Upper lobe of right lung (tissue), 1 donor: ENCODE measurements around the gene APMAP. TPM values are rescaled to one million over a fixed set of nuclear protein-coding genes. Genes with fewer than 3 reads are reported as not detected.
"Not testable (repeated sequence)": the region's sequence is repeated elsewhere in the genome, so short reads cannot be mapped to it uniquely, and the experiment has no call there.

Experiments
- ATAC-seq: fragments of 200-7000 bp; cut with Tn5 transposase; one replicate; pipeline ENCODE4 v1.9.1; 2020; ENCODE audit warnings: mild to moderate bottlenecking, moderate library complexity
- DNase-seq: peaks from one replicate; pipeline ENCODE4 v3.0.0-alpha.2; 2020
- H3K27ac ChIP-seq: fragments of 200-600 bp; one replicate; pipeline ENCODE4 v1.8.0; 2022
- H3K27me3 ChIP-seq: fragments of 200-600 bp; one replicate; pipeline ENCODE4 v1.8.0; 2022; ENCODE audit warnings: mild to moderate bottlenecking
- H3K36me3 ChIP-seq: fragments of 200-600 bp; one replicate; pipeline ENCODE4 v1.8.0; 2022
- H3K4me1 ChIP-seq: fragments of 200-600 bp; one replicate; pipeline ENCODE4 v1.8.0; 2022
- H3K4me3 ChIP-seq: fragments of 200-600 bp; one replicate; pipeline ENCODE4 v1.8.0; 2022; ENCODE audit warnings: mild to moderate bottlenecking
- H3K9me3 ChIP-seq: fragments of 200-600 bp; one replicate; pipeline ENCODE4 v1.8.0; 2022
- CTCF ChIP-seq: fragments of 200-600 bp; IDR thresholded peaks from one replicate; pipeline ENCODE4 v1.8.0; 2022; ENCODE audit warnings: antibody characterized with exemption
- intact Hi-C: fragments of 100-400 bp; cut with DNase I; formaldehyde crosslinking; loops from one replicate; pipeline ENCODE4 v1.11.0; 2022
- total RNA-seq: library from RNA; stranded (reverse); fragmentation: NEBNext Ultra II Directional; extraction: Animal tissue kit (Norgen Biotek cat#: 25700); gene quantifications from one replicate; pipeline ENCODE4 v1.2.1, GENCODE V29; 2021
- donor health status: DM: no; HTN: yes; CAD: no; lungs with severe emphysema.

Gene APMAP
- total RNA-seq, 1 donor from 2014 or later: 73.5 TPM

- no peak for TF ChIP-seq CTCF
- Histone ChIP-seq H3K4me1 (no peaks in the 10 kb centered on the region), H3K27ac (peak overlapping the region; percentile 68), H3K4me3 (peak overlapping the region; percentile 33), H3K36me3 (peaks cover under 1% of the 10 kb centered on the region), H3K9me3 (no peaks in the 10 kb centered on the region), H3K27me3 (no peaks in the 10 kb centered on the region)
- peak; percentile 6 for ATAC-seq
- DNase-seq: peak; percentile 46
- intact Hi-C loops: no loop called here
Observed at GRCh38 chr20:24950836-24951525, 41.6 kb downstream of the APMAP start.

GRCh38 chr20:24950128-24950835 is 42.3 kb downstream of the APMAP start:
- ATAC-seq (peak; percentile 2), DNase-seq (peak; percentile 61)
- Histone ChIP-seq H3K4me3 (peak overlapping the region; percentile 33), H3K36me3 (no peaks in the 10 kb centered on the region), H3K9me3 (no peaks in the 10 kb centered on the region), H3K27me3 (no peaks in the 10 kb centered on the region), H3K4me1 (no peaks in the 10 kb centered on the region), H3K27ac (peak overlapping the region; percentile 68)
- intact Hi-C loops: no loop called here
- TF ChIP-seq CTCF: no peak

GRCh38 chr20:24949756-24950127 is 42.8 kb downstream of the APMAP start:
- intact Hi-C loops: no loop called here
- Histone ChIP-seq H3K27me3 (no peaks in the 10 kb centered on the region), H3K27ac (peak overlapping the region; percentile 68), H3K4me1 (no peaks in the 10 kb centered on the region), H3K9me3 (no peaks in the 10 kb centered on the region), H3K4me3 (peak overlapping the region; percentile 33), H3K36me3 (no peaks in the 10 kb centered on the region)
- ATAC-seq (peak; percentile 6), DNase-seq (no peak)
- no peak for TF ChIP-seq CTCF

- Histone ChIP-seq H3K27me3 (no peaks in the 10 kb centered on the region), H3K4me3 (peak within 1 kb of the TSS; percentile 33), H3K4me1 (no peaks in the 10 kb centered on the region), H3K9me3 (no peaks in the 10 kb centered on the region), H3K36me3 (no peaks in the 10 kb centered on the region), H3K27ac (peak within 1 kb of the TSS; percentile 68)
- DNase-seq (peak; percentile 75), ATAC-seq (peak; percentile 76)
- intact Hi-C loops: no loop called here
- no peak for TF ChIP-seq CTCF
Observed at GRCh38 chr20:24948939-24949679, 43.4 kb downstream of the APMAP start, which contains the start of gene CST7. Gene CST7 (plus strand): TSS chr20:24949269. CDS start chr20:24949506, 237 bp downstream.

GRCh38 chr20:24948396-24948938 is 44.1 kb downstream of the APMAP start:
- ATAC-seq, H3K27me3 ChIP-seq, H3K4me1 ChIP-seq, intact Hi-C loops, H3K36me3 ChIP-seq, H3K9me3 ChIP-seq, H3K4me3 ChIP-seq, H3K27ac ChIP-seq, DNase-seq: not testable (repeated sequence)

- H3K36me3 ChIP-seq, H3K4me1 ChIP-seq, H3K4me3 ChIP-seq, H3K9me3 ChIP-seq, DNase-seq, intact Hi-C loops, H3K27ac ChIP-seq, H3K27me3 ChIP-seq, ATAC-seq: not testable (repeated sequence)
Observed at GRCh38 chr20:24946376-24946775, 46.2 kb downstream of the APMAP start.
